Measurements from ENCODE around the gene MAP3K2. TPM values are rescaled to one million over a fixed set of nuclear protein-coding genes. Genes with fewer than 3 reads are reported as not detected.
"Not testable (repeated sequence)": the region's sequence is repeated elsewhere in the genome, so short reads cannot be mapped to it uniquely, and the experiment has no call there.

MAP3K2 gene
- total RNA-seq, 1 donor from 2014 or later: 48.9 TPM

DNA sequence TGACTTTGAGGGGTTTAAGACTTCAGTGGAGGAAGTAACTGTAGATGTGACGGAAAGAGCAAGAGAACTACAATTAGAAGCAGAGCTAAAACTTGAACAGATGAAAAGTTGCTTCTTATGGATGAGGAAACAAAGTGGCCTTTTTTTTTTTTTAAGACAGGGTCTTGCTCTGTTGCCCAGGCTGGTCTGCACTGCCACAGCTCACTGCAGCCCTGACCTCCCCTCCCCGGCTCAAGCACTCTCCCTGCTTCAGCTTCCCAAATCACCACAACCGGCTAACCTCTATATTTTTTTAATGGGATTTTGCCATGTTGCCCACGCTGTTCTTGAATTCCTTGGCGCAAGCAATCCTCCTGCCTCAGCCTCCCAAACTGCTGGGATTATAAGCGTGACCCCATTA is 3.2 kb downstream of the MAP3K2 start:
- DNase-seq (ENCODE audit: low read depth): no peak

DNA sequence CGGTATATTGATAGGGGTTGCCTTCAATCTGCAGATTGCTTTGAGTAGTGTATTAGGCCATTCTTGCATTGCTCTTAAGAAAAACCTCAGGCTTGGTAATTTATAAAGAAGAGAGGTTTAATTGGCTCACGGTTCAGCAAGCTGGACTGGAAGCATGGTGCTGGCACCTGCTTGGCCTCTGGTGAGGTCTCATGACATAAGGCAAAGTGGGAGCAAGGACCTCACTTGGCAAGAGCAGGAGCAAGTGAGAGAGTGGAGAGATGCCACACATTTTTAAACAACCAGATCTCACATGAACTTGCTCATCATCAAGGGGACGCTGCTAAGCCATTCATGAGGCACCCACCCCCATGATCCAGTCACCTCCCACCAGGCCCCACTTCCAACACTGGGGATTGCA is 4.9 kb downstream of the MAP3K2 start:
- DNase-seq (ENCODE audit: low read depth): peak; percentile 54

DNA sequence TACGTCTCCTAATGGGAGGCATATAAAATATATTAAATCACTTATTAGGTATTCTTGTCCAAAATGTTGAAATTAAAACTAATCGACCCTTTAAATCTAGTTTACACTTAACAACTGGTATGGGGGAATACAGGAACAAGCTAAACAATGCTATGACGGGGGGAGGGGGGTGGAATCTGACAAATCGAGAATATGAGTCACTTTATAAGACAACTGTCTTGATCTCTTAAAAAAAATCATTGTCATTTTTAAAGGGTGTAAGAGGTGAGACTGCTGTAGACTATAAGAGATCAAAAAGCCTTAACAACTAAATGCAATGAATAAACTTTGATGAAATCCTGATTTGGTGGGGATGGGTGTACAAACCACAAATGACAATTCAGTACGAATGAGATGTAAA is 6.0 kb downstream of the MAP3K2 start:
- DNase-seq (ENCODE audit: low read depth): peak; percentile 39

DNA sequence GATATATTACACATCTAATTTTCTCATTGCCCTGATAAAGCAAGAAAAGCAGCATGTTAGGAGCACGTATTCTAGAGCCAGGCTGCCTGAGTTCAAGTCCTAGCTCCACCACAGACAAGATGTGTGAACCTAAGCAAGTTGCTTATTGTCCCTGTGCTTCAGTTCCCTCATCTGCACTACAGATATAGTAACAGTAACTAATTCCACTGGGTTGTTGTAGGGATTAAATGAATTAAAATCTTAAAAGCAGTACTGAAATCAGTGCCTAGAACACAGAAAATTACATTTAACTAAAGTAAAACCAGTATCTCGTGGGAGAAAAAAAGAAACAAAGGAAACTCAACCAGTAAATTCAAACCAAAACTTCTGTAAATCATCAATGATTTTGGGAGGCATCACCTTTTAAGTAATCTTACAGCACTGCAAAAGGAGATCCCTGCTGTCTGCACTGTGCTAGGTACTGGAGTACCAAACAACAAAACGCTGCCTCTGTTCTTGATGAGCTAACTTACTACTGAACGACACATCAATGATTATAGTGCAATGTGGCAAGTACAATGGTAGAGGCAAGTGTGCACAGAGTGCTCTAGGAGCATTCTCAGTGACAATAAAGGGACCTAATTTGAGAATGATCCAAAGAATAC is 7.9 kb downstream of the MAP3K2 start:
- DNase-seq (ENCODE audit: low read depth): no peak

DNA sequence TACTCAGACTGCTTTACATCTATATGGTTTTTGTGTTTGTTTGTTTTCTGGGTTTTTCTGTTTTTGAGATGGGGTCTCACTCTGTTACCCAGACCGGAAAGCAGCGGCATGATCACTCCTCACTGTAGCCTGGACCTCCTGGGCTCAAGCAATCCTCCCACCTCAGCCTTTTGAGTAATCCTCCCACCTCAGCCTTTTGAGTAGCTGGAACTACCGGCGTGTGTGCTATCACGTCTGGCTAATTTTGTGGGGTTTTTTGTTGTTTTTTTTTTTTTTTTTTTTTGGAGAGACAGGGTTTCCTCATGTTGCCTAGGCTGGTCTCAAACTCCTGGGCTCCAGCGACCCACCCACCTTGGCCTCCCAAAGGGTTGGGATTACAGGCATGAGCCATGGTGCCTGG is 9.1 kb downstream of the MAP3K2 start:
- no peak for DNase-seq (ENCODE audit: low read depth)

DNA sequence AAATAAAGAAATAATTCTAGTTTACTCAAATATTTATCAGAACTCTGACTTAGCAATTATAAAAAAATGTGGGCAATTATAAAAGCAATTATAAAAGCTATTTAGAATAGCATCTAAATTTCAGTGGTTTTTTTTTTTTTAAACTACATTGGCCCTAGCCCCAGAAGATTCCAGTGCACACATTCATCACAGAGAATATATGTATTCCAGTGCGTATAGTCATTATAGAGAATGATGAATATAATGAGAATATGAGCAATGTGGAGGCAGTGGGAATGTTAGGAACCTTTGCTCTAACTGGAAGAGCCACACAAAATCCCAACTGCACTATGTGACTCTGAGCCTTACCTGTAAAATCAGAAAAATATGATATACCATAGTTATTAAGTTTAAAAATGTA is 10.5 kb downstream of the MAP3K2 start:
- DNase-seq (ENCODE audit: low read depth): no peak

DNA sequence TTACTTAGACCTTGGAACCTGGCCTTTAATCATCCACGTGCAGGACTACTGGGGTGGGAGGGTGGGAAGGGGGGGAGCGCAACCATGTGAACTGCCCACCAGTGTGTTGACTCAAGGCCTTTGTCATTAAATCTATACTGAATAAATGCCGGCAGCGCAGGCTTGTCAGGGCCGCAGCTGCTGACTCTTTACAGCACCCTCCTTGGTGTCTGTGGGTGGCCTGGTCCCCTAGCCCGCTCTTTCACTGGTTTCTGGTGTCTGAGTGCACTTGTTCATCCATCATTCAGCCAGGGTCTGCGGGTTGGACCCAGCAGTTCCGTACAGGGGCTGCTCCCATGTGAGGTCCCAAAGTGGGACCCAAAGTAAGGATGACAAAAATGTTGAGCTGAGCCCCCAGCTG is 11.5 kb downstream of the MAP3K2 start:
- DNase-seq (ENCODE audit: low read depth): no peak

DNA sequence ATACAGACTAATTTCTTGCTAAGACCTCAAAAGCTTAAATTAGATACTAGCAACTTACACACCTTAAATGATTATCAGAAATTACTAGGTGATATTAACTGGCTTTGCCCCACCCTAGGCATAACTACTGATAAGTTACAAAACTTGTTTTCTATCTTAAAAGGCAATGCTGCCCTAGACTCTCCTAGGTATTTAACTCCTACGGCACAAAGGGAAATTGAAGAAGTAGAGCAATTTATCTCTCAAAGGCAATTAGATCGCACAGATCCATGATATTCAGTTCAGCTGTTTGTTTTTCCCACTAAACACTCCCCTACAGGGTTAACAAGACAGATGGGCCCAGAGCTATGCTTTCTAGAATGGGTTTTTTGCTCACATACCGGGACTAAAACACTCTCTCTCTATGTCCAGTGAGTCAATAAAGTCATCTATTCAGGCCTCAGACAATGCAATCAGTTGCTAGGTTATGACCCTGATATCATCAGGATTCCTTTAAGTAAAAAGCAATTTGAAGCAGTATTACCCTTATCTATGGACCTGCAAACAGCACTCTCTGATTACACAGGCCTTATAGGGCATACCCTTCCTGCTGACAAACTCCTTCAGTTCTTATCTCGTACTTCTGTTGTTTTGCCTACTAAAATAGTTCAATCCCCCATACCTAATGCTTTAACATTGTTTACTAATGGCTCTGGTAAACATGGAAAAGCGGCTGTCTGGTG is 14.3 kb downstream of the MAP3K2 start:
- DNase-seq (ENCODE audit: low read depth): no peak

DNA sequence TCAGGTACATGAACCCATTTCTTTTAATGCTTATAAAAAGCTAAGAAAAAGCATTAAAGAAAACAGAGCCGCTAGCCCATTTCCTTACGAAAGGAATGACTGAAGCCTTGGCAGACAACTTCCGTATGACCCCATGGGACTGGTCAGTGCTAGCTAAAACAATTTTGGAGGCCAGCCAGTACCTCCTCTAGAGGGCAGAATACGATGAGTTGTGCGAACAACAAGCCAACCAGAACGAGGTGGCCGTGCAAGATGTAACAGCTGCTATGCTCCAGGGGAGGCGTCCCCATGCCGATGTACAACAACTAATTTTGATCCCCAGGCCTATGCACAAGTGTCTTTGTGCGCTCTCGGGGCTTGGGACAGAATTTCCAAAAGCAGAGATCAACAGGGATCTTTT is 16.7 kb downstream of the MAP3K2 start:
- DNase-seq (ENCODE audit: low read depth): peak; percentile 92

DNA sequence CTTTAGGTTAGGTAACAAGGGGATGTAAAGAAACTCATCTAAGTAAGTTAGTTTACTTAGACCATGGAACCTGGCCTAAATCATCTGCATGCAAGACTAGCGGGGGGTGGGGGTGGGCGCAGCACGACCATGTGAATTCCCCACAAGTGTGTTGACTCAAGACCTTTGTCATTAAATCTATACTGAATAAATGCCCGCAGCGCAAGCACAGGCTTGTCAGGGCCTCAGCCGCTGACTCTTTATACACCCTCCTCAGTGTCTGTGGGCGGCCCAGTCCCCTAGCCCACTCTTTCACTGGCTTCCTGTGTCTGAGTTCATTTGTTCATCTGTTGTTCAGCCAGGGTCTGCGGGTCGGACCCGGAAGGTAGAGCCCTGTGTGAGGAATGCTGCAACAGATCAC is 17.8 kb downstream of the MAP3K2 start:
- DNase-seq (ENCODE audit: low read depth): no peak

DNA sequence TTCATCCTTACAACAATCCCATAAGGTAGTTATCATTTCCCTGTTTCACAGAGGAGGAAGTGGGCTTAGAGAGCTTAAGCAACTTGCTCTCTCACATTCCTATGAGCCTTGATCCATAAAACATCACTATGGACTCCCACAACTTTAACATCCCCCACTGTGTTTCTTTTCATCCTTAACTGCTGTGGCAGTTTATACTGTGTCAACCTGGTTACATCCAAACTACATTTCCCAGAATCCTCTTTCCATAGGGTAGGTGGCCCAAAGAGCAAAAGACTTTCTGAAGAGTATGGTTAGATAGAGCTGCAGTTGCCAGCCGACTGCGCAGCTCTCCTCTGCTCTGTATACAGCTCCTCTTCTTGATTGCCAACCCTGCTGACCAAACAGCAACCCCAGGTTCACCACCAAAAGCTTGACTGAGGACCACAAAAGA is 22.5 kb downstream of the MAP3K2 start:
- DNase-seq (ENCODE audit: low read depth): no peak

DNA sequence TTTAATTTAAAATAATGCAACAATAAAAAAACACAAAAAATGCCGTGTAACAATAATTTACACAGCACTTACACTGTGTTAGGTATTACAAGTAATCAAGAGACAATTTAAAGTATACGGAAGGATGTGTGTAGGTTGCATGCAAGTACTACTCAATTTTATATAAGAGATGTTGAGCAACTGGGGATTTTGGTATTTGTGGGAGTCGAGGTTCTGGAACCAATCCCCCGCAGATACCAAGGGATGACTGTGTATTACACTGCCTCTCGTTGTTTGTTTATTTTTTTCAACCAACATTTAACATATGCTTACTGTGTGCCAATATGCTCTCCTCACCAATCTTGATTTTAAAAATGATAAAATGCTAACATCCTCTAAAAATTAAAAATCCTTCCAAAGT is 24.8 kb downstream of the MAP3K2 start:
- no peak for DNase-seq (ENCODE audit: low read depth)

DNA sequence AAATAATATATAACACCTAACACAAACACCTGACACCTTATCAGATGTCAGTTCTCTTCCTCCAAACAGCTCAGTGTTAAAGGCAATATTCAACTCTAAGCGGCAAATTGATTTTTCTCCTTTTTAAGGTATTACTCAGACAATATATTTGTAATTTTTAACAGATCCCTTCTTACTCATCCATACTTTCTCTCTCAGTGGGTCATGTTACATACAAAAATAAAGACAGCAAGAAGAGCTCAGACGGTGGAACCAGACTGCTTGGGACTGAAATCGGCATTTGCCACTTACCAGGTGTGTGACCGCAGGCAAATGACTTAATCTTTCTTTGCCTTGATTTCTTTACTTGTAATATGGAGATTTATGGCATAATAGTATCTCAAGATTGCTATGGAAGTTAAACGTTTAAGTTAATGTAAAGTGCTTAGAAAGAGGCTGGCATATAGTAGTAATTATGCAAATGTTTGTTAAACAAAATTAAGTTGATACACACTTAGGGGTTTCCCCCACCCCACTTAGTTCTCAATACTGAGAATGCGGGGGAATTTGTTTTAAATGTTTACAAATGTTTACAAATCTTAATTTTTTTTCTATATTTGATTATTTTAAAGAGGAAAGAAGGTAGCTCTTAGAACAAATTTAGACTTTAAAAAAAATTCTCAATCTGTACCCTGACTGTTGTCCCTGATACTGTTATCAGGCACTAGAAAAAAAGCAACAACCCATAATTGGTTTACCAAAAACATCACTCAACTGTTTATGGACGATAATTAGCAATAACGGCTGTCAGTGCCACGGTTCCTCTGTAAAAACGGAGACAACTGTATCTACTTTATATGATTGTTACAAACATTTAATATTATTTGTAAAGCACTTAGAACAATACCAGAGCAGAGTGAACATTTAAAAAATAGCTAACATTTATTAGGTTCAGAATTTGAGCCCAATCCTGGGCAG is 25.6 kb downstream of the MAP3K2 start:
- peak; percentile 24 for DNase-seq (ENCODE audit: low read depth)

DNA sequence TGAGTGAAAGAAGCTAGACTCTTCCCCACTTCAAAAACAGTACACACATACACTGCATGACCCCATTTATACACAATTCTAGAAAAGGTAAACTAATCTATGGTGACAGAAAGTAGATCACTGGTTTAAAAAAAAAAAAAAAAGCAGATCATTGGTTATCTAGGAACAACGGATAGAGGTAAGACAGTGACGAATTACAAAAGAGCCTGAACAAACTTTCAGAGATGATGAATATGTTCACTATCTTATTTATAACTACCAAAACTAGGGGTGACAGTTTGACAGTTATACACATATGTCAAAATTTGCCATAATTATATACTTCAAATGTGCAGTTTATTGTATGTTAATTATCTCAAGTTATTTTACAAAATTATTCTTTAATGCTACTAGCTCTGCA is 27.5 kb downstream of the MAP3K2 start:
- DNase-seq (ENCODE audit: low read depth): no peak

DNA sequence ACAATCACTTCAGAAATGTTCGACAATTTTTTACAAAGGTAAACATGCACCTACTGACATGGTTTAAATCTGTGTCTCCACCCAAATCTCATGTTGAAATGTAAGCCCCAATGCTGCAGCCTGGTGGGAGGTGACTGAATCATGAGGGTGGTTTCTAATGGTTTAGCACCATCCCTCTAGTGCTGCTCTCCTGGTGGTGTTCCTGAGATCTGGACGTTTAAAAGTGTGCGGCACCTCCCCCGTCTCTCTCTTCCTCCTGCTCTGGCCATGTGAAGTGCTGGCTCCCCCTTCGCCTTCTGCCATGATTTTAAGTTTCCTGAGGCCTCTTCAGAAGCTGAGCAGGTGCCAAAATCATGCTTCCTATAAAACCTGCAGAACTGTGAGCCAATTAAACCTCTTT is 28.3 kb downstream of the MAP3K2 start:
- no peak for DNase-seq (ENCODE audit: low read depth)

DNA sequence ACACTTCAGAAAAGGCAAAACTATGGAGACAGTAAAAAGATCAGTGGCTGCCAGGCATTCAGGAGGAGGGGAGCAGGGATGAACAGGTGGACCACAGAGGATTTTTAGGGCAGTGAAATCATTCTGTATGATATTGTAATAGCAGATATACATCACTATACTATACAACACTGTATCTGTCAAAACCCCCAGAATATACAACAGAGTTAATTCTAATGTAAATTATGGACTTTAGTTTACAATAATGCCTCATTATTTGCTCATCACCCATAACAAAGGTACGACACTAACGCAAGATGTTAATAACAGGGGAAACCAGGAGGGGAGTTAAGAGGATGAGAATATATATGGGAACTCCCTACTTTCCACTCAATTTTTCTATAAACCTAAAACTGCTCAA is 28.8 kb downstream of the MAP3K2 start:
- no peak for DNase-seq (ENCODE audit: low read depth)

DNA sequence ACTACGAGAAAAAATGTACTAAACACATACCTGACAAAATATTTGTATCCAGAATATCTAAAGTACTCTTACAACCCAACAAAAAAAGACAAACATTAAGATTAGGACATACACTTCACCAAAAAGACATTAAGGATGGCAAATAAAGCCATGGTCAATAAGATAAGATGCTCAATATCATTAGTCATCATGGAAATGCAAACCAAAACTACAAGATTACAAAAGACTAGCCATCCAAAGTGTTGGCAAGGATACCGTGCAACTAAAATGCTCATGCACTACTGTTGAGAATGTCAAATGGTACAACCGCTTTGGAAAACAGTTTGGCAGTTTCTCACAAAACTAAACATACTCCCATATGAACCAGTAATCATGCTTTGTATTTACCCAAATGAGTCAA is 29.7 kb downstream of the MAP3K2 start:
- DNase-seq (ENCODE audit: low read depth): no peak

DNA sequence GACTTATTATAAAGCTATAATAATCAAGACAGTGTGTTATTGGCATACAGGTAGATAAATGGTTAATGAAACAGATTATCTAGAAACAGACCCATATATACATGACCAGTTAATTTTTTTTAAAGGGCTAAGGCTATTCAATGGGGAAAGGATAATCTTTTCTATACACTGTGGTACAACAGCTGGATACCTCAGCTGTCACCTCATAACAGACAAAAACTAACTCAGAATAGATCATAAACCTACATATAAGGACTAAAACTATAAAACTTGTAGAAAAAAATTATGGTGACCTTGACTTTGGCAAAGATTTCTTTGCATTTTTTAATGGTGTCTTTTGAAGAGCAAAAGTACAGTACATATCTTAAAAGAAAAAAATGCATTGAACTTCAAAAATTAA is 30.2 kb downstream of the MAP3K2 start:
- DNase-seq (ENCODE audit: low read depth): no peak

DNA sequence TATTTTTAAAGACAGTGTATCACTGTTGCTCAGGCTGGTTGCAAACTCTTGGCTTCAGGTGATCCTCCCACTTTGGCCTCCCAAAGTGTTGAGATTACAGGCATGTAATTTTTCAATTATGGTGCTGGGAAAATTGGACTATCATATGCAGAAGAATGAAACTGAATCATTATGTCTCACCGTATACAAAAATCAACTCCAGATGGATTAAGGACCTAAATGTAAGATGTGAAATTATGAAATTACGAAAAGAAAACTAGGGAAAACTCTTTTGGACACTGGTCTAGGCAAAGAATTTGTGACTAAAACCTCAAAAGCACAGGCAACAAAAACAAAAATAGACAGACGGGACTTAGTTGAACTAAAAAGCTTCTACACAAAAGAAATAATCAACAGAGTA is 31.2 kb downstream of the MAP3K2 start:
- DNase-seq (ENCODE audit: low read depth): no peak

DNA sequence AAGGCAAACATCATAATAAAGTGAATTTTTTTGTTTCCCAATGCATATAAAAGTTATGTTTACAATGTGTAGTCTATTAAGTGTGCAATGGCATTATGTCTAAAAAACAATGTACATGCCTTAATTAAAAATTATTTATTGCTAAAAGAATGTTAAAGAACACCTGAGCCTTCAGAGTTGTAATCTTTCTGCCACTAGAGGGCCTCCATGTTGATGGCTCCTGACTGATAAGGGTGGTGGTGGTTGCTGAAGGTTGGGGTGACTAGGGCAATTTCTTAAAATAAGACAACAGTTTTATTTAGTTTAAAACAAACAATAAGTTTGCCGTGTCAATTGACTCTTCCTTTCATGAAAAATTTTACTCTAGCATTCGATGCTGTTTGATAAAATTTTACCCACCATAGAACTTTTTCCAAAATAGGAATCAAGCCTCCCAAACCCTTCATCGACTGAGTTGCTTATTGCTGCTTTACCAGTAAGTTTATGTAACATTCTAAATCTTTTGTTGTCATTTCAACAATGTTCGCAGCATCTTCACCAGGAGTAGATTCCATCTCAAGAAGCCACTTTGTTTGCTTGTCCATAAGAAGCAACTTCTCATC is 32.3 kb downstream of the MAP3K2 start:
- DNase-seq (ENCODE audit: low read depth): no peak

DNA sequence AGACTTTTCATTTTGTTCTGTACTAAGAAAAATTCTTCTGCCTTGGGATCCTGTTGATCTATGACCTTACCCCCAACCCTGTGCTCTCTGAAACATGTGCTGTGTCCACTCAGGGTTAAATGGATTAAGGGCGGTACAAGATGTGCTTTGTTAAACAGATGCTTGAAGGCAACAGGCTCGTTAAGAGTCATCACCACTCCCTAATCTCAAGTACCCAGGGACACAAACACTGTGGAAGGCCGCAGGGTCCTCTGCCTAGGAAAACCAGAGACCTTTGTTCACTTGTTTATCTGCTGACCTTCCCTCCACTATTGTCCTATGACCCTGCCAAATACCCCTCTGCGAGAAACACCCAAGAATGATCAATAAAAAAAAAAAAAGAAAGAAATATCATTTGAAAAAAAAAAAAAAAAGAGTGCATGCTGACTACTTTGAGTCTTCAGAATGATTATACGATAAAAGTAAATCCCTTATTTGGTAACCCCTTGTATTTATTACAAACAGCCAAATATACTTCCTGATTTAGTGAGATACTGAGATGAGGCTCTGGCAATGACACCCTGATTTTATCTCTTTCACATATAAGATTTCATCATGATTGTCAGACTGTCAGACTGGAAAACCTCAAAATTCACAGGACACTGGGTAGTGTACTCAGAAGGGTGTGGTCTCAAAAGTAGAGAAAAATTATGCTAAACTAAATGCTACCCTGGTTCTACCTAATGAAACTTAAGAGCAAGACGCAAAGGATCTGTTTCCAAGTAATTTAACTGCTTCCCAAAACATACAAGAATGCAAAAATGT is 33.7 kb downstream of the MAP3K2 start:
- DNase-seq (ENCODE audit: low read depth): not testable (repeated sequence)
